ENCODE data around the gene IFNA14. TPM values are rescaled to one million over a fixed set of nuclear protein-coding genes. Genes with fewer than 3 reads are reported as not detected.
"Not testable (repeated sequence)": the region's sequence is repeated elsewhere in the genome, so short reads cannot be mapped to it uniquely, and the experiment has no call there.

The IFNA14 gene
- total RNA-seq, 4 donors from 2014 or later: not detected

GRCh38 chr9:21205204-21205603 is 34.6 kb downstream of the IFNA14 start:
- TF ChIP-seq CTCF (IDR thresholded peaks at IDR 0.05; ENCODE audit: low read depth): no peak

GRCh38 chr9:21202105-21202504 is 37.7 kb downstream of the IFNA14 start, which contains the start of gene IFNA7:
Gene IFNA7 (minus strand): TSS chr9:21202205. CDS start chr9:21202165, 40 bp downstream.
- TF ChIP-seq CTCF (IDR thresholded peaks at IDR 0.05; ENCODE audit: low read depth): not testable (repeated sequence)

Other genes with a start within 250 kb of the IFNA14 start
- 1 to 10 TPM; 1.3 to 9.3 (median 5.6) TPM for gene HACD4, start 208.4 kb downstream of the IFNA14 start, total RNA-seq
- not detected for gene IFNB1, start 162.1 kb downstream of the IFNA14 start, total RNA-seq
- gene IFNW1, start 98.2 kb downstream of the IFNA14 start, total RNA-seq: not detected
- not detected for gene IFNA21, start 73.3 kb downstream of the IFNA14 start, total RNA-seq
- gene IFNA4, start 52.4 kb downstream of the IFNA14 start, total RNA-seq: not detected
- not detected for gene IFNA7, start 37.8 kb downstream of the IFNA14 start, total RNA-seq
- not detected for gene IFNA10, start 32.9 kb downstream of the IFNA14 start, total RNA-seq
- not detected for gene IFNA16, start 22.7 kb downstream of the IFNA14 start, total RNA-seq
- not detected for gene IFNA17, start 11.8 kb downstream of the IFNA14 start, total RNA-seq
- under 1 TPM in 1 of 4 donors, not detected in 3; 0.51 TPM for gene IFNA5, start 65.3 kb upstream of the IFNA14 start, total RNA-seq
- 10 to 100 TPM; 18.6 to 28.4 (median 26.5) TPM for gene KLHL9, start 95.4 kb upstream of the IFNA14 start, total RNA-seq
- gene IFNA6, start 110.9 kb upstream of the IFNA14 start, total RNA-seq: not detected
- gene IFNA13, start 128.1 kb upstream of the IFNA14 start, total RNA-seq: not detected
- gene IFNA2, start 145.4 kb upstream of the IFNA14 start, total RNA-seq: not detected
- gene IFNA8, start 169.1 kb upstream of the IFNA14 start, total RNA-seq: not detected
- gene IFNA1, start 200.4 kb upstream of the IFNA14 start, total RNA-seq: not detected
- gene IFNE, start 242.3 kb upstream of the IFNA14 start, total RNA-seq: not detected

All from subcutaneous adipose tissue (tissue), 4 donors.